NT2/D1 (cell line): ENCODE results near the gene C6orf15.
A peak's percentile ranks its signal among the peaks of the same experiment; 100 is the strongest.

ENCODE experiments used
- DNase-seq: peaks from one replicate; pipeline ENCODE4 v3.0.0-alpha.2; 2011; ENCODE audit warnings: low read depth, low spot score
- H3K27me3 ChIP-seq: 2 replicates; pipeline ENCODE4 v1.6.0; 2011; ENCODE audit warnings: mild to moderate bottlenecking; ENCODE audit not compliant: insufficient read length, insufficient read depth
- H3K36me3 ChIP-seq: 2 replicates; pipeline ENCODE4 v1.6.1; 2011; ENCODE audit warnings: mild to moderate bottlenecking, low read length, mixed read lengths; ENCODE audit not compliant: insufficient read depth, insufficient read length
- H3K4me1 ChIP-seq: 2 replicates; pipeline ENCODE4 v1.5.1; 2011; ENCODE audit not compliant: insufficient read depth, insufficient read length
- H3K4me3 ChIP-seq: 2 replicates; pipeline ENCODE4 v1.5.1; 2011; ENCODE audit warnings: low read depth; ENCODE audit not compliant: insufficient read length
- H3K9ac ChIP-seq: 2 replicates; pipeline ENCODE4 v1.6.0; 2011; ENCODE audit warnings: low read depth; ENCODE audit not compliant: insufficient read length
- H3K9me3 ChIP-seq: 2 replicates; pipeline ENCODE4 v1.5.1; 2011; ENCODE audit warnings: mild to moderate bottlenecking, low read length; ENCODE audit not compliant: insufficient read depth
- SUZ12 ChIP-seq: IDR thresholded peaks from 2 replicates; pipeline ENCODE4 v1.6.1; 2011; ENCODE audit not compliant: insufficient read length, insufficient read depth; ENCODE audit errors: extremely low read depth
- YY1 ChIP-seq: IDR thresholded peaks from 2 replicates; pipeline ENCODE4 v1.6.1; 2011; ENCODE audit not compliant: insufficient read length, insufficient read depth
- ZNF274 ChIP-seq: IDR thresholded peaks from 2 replicates; pipeline ENCODE4 v1.6.1; 2011; ENCODE audit warnings: mild to moderate bottlenecking, low read depth, low read length

C6orf15 gene

GRCh38 chr6:31114970-31115849 is 2.8 kb upstream of the C6orf15 start:
- Histone ChIP-seq H3K27me3 (no peaks in the 10 kb centered on the region), H3K4me3 (peak overlapping the region; percentile 8), H3K9me3 (no peaks in the 10 kb centered on the region; the same call in 1 of the 2 replicates), H3K9ac (peak overlapping the region; percentile 36), H3K4me1 (peaks cover 14% of the 10 kb centered on the region), H3K36me3 (peaks cover 10% of the 10 kb centered on the region)
- DNase-seq, result no peak
- TF ChIP-seq ZNF274 (no peak), YY1 (no peak), SUZ12 (no peak)

DNA sequence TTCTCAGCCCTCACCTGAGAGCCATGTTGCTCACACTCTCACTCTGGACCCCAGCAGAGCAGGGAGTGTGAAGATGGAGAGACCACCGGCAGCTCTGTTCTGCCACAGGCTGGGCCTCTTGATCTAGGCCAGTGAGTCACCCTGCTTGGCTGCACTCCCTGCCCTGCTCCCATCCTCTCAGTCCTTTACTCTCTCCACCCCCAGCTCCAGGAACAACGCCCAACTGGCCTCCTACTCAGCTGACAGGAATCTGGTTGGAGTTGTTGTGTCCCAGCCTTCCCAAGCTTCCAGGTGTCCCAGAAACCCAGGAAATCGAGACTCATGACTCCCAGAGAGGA is 2.1 kb upstream of the C6orf15 start, which contains the start of gene PSORS1C1:
TSS of gene PSORS1C1 (plus strand) at position 260 of the 338 bp plus-strand sequence. CDS start 14,833 bp downstream, outside the sequence.
- peak within 1 kb of the TSS; percentile 36 for H3K9ac ChIP-seq
- no peak for TF ChIP-seq YY1
- no peak for TF ChIP-seq SUZ12
- no peak for TF ChIP-seq ZNF274

DNA sequence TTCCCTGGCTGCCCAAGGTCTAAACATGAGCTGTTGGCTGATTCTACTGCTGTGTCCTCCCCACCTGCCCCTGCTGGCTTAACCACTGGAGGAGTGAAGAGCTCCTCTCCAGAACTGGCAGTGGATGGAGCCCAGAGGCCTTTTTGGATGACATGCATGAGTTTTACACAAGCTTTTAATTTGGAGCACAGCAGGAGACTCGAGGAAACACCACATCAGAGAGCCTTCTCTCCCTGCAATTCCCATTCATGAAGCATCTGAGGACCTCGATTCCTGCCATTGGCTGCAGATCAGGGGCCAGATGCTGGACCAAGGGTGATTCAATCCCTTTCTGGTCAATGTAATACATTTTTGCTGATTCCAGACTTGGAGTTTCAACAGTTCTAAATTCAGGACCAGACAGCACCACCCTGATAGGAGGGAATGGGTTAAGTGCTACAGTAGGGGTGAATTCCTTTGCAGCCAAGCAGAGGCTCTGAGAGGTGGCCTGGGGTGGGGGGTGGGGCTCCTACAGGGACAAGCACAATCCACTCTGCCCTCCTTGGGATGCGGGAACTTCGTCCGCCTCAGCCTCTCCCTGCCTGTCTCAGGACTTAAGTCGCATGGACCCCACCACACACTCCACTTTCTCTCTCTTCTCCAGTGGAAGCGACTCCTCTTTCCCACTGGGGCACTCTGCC is 1.6 kb upstream of the C6orf15 start:
- TF ChIP-seq SUZ12, result no peak
- no peak for TF ChIP-seq YY1
- no peak for TF ChIP-seq ZNF274
- H3K9ac ChIP-seq, result no peak overlapping the region
- peaks cover 10% of the 10 kb centered on the region for H3K36me3 ChIP-seq
- no peaks in the 10 kb centered on the region for H3K27me3 ChIP-seq
- peak overlapping the region; percentile 13 for H3K4me3 ChIP-seq
- no peaks in the 10 kb centered on the region; the same call in 1 of the 2 replicates for H3K9me3 ChIP-seq
- peaks cover 18% of the 10 kb centered on the region for H3K4me1 ChIP-seq
- DNase-seq, result no peak

More for the DNA sequence above, 2.1 kb upstream of the C6orf15 start, which contains the start of gene PSORS1C1:
- Histone ChIP-seq H3K9me3 (no peaks in the 10 kb centered on the region; the same call in 1 of the 2 replicates), H3K4me1 (peaks cover 18% of the 10 kb centered on the region), H3K4me3 (peak within 1 kb of the TSS; percentile 13), H3K36me3 (peaks cover 10% of the 10 kb centered on the region), H3K27me3 (no peaks in the 10 kb centered on the region)
- no peak for DNase-seq

GRCh38 chr6:31111712-31112111 is 663 bp downstream of the C6orf15 start:
- H3K9me3 ChIP-seq, result no peaks in the 10 kb centered on the region; the same call in 1 of the 2 replicates
- H3K4me1 ChIP-seq, result peaks cover 16% of the 10 kb centered on the region
- DNase-seq, result no peak
- TF ChIP-seq YY1 (no peak), ZNF274 (no peak), SUZ12 (no peak)
- H3K36me3 ChIP-seq, result peaks cover 4% of the 10 kb centered on the region
- no peaks in the 10 kb centered on the region for H3K27me3 ChIP-seq
- H3K9ac ChIP-seq, result no peak overlapping the region
- H3K4me3 ChIP-seq, result no peak overlapping the region

DNA sequence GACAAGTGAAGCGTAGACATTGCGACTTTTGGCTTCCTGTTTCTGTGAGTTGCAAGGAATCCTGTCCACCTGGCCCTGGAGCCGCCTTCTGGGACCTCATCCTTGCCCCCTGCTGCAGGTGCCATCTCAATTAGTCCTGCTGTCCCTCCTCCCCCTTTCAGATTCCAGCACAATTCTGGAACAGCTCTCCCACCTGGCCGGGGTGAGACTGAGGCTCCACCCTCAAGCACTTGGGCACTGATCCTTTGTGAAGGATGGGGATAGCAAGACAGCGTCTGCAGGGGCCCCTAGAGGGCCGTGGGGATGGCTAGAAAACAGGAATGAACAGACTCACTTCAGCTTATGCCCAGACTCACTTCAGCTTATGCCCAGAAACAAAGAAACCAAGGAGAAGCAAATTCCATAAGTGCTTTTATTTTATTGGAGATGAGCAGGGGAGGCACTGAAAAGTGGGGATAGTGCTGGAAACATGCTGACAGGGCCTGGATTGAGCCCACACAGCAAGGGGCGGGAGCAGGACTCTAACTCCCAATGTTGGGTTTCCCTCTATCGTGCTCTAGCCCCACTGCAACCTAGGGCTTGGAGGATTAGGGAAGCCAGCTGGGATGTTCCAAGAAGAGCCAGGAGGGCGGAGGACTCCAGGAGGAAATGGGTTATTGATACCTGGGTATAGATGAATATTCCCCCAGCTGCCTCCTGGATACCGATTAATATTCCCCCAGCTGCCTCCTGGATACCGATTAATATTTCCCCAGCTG is 1.4 kb downstream of the C6orf15 start:
- no peaks in the 10 kb centered on the region for H3K36me3 ChIP-seq
- no peaks in the 10 kb centered on the region for H3K9me3 ChIP-seq
- H3K4me3 ChIP-seq, result no peak overlapping the region
- peaks cover 16% of the 10 kb centered on the region for H3K4me1 ChIP-seq
- H3K27me3 ChIP-seq, result no peaks in the 10 kb centered on the region
- no peak for DNase-seq
- H3K9ac ChIP-seq, result no peak overlapping the region
- no peak for TF ChIP-seq SUZ12
- TF ChIP-seq ZNF274, result no peak
- TF ChIP-seq YY1, result no peak

- TF ChIP-seq ZNF274 (no peak), YY1 (no peak), SUZ12 (no peak)
Measured at GRCh38 chr6:31107052-31107451, 5.3 kb downstream of the C6orf15 start.

DNA sequence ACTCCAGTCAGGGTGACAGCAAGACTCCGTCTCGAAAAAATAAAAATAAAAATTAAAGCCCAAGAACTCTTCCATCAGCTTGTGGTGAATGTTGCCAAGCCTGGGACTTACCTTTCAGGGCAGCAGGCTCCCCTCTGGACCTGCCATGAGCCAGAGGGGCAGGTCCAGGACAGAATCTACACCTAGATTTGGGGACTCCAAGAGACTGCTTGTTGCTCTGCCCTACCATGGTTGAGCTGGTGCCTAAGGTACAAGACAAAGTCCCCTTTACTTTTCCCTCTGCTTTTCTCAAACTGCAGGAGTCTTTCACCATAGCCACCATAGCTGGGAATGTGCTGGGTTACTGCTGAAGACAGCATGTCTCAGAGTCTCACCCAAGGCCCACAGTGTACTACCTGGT is 9.2 kb downstream of the C6orf15 start:
- TF ChIP-seq ZNF274 (no peak), SUZ12 (no peak), YY1 (no peak)
- Histone ChIP-seq H3K4me1 (no peaks in the 10 kb centered on the region), H3K9ac (no peak overlapping the region), H3K4me3 (no peak overlapping the region), H3K27me3 (no peaks in the 10 kb centered on the region), H3K36me3 (no peaks in the 10 kb centered on the region), H3K9me3 (no peaks in the 10 kb centered on the region)
- no peak for DNase-seq

More at GRCh38 chr6:31107052-31107451, 5.3 kb downstream of the C6orf15 start:
- Histone ChIP-seq H3K4me1 (peaks cover 6% of the 10 kb centered on the region), H3K27me3 (no peaks in the 10 kb centered on the region), H3K9me3 (no peaks in the 10 kb centered on the region), H3K9ac (no peak overlapping the region), H3K4me3 (no peak overlapping the region), H3K36me3 (no peaks in the 10 kb centered on the region)
- DNase-seq, result no peak
